Spleen (tissue), 7 donors: ENCODE measurements around the gene HSH2D.

ENCODE experiments used
- POLR2AphosphoS5 ChIP-seq, 3 donors: sonication (generic); formaldehyde crosslinking; IDR thresholded peaks; one replicate each; pipeline ENCODE4 v1.5.1; 2017; ENCODE audit warnings: antibody characterized with exemption in 3 of 3
- TF ChIP-seq, protein P1 (sequence below), 11 experiments: fragments of 200-600 bp in 7 of 11; fragments of 450-650 bp in 4 of 11; sonication (generic) in 4 of 11; IDR thresholded peaks in 8 of 11; conservative IDR thresholded peaks in 3 of 11; 1 replicate in 7 of 11; 2 replicates in 4 of 11; pipeline versions ENCODE4 v1.4.0 to v1.8.0; 2016 to 2021; ENCODE audit warnings: antibody characterized with exemption in 11 of 11, inconsistent platforms in 4 of 11, mild to moderate bottlenecking in 1 of 11
- donor health status: DM: no; HTN: no; CAD: no; lungs with moderate emphysema.
- donor health status: DM: no; HTN: no; CAD: no.
- donor health status: DM: no; HTN: no; CAD: no.

DNA sequence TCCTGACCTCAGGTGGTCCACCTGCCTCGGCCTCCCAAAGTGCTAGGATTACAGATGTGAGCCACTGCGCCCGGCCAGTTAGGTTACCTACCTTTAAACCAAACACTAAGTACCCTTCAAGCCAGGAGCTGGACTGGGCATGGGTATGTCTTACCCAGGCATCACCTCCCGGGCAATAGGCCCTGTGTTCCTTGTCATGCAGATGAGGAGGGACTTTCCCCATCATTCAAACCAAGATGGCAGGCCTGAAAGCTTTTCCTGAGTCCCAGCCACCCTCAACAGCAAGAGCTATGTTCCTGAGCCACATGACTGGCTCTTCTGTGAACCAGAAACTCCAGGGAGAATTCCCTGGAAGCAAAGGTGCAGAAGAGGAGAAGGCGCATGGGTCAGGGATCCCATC, 22.3 kb upstream of the HSH2D start:
- TF ChIP-seq, protein P1, sequence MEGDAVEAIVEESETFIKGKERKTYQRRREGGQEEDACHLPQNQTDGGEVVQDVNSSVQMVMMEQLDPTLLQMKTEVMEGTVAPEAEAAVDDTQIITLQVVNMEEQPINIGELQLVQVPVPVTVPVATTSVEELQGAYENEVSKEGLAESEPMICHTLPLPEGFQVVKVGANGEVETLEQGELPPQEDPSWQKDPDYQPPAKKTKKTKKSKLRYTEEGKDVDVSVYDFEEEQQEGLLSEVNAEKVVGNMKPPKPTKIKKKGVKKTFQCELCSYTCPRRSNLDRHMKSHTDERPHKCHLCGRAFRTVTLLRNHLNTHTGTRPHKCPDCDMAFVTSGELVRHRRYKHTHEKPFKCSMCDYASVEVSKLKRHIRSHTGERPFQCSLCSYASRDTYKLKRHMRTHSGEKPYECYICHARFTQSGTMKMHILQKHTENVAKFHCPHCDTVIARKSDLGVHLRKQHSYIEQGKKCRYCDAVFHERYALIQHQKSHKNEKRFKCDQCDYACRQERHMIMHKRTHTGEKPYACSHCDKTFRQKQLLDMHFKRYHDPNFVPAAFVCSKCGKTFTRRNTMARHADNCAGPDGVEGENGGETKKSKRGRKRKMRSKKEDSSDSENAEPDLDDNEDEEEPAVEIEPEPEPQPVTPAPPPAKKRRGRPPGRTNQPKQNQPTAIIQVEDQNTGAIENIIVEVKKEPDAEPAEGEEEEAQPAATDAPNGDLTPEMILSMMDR (IDR thresholded peaks at IDR 0.05 in 8 of 11, conservative IDR thresholded peaks at IDR 0.05 in 3 of 11), result no peak
- TF ChIP-seq POLR2AphosphoS5 (IDR thresholded peaks at IDR 0.05), result no peak
